Osteoblast (primary cell): ENCODE results near the gene TMEM260. TPM values are rescaled to one million over a fixed set of nuclear protein-coding genes. Genes with fewer than 3 reads are reported as not detected.

Experiments
- DNase-seq: peaks from one replicate; pipeline ENCODE4 v3.0.0; 2011; ENCODE audit warnings: low spot score, mixed read lengths; ENCODE audit not compliant: insufficient read length; ENCODE audit errors: missing footprints
- H2AFZ ChIP-seq: 2 replicates; pipeline ENCODE4 v1.6.0; 2011; ENCODE audit warnings: mild to moderate bottlenecking, low read length
- H3K27ac ChIP-seq: 2 replicates; pipeline ENCODE4 v1.5.1; 2011; ENCODE audit warnings: mild to moderate bottlenecking, low read depth, low read length, moderate library complexity
- H3K27me3 ChIP-seq: 2 replicates; pipeline ENCODE4 v1.6.0; 2012; ENCODE audit warnings: mild to moderate bottlenecking, control low read depth, inconsistent platforms, low read length, moderate library complexity; ENCODE audit not compliant: insufficient read depth
- H3K36me3 ChIP-seq: 2 replicates; pipeline ENCODE4 v1.5.1; 2011; ENCODE audit warnings: mild to moderate bottlenecking, low read length, control low read depth, moderate library complexity; ENCODE audit not compliant: insufficient read depth
- H3K4me1 ChIP-seq: 2 replicates; pipeline ENCODE4 v1.5.1; 2011; ENCODE audit warnings: mild to moderate bottlenecking, low read length, control low read depth, moderate library complexity; ENCODE audit not compliant: insufficient read depth
- H3K4me2 ChIP-seq: 2 replicates; pipeline ENCODE4 v1.6.0; 2011; ENCODE audit warnings: mild to moderate bottlenecking, low read length; ENCODE audit not compliant: insufficient read depth
- H3K4me3 ChIP-seq: fragments of 200-600 bp; sonication (generic); 3 replicates; pipeline ENCODE4 v1.5.1; 2012; ENCODE audit warnings: mild to moderate bottlenecking, low read length, inconsistent platforms; ENCODE audit not compliant: insufficient read depth
- H3K79me2 ChIP-seq: 2 replicates; pipeline ENCODE4 v1.6.0; 2012; ENCODE audit warnings: mild to moderate bottlenecking, low read length, control low read depth, inconsistent platforms; ENCODE audit not compliant: insufficient read depth
- H3K9me3 ChIP-seq: 2 replicates; pipeline ENCODE4 v1.5.1; 2011; ENCODE audit warnings: low read depth, low read length, control low read depth
- H4K20me1 ChIP-seq: 2 replicates; pipeline ENCODE4 v1.6.0; 2012; ENCODE audit warnings: mild to moderate bottlenecking, low read length, control low read depth; ENCODE audit not compliant: insufficient read depth
- CTCF ChIP-seq: IDR thresholded peaks from 2 replicates; pipeline ENCODE4 v1.5.1; 2011; ENCODE audit warnings: mild to moderate bottlenecking, low read depth, low read length, moderate library complexity; ENCODE audit errors: extremely low read depth
- total RNA-seq: library from RNA; depleted of rRNA; stranded (reverse); fragments of >200 nt; gene quantifications from 2 replicates; pipeline ENCODE4 v1.2.3, GENCODE V29; 2012

The TMEM260 gene
- total RNA-seq, 1 donor: 15.6 TPM

GRCh38 chr14:56585461-56586084 lies 6.0 kb downstream of the TMEM260 start:
- no peak for TF ChIP-seq CTCF
- no peak overlapping the region for H3K27ac ChIP-seq
- peaks cover 10% of the 10 kb centered on the region for H3K36me3 ChIP-seq
- no peak for DNase-seq
- peaks cover 22% of the 10 kb centered on the region for H4K20me1 ChIP-seq
- no peaks in the 10 kb centered on the region for H3K27me3 ChIP-seq
- no peak overlapping the region for H3K4me3 ChIP-seq
- H3K4me2 ChIP-seq: no peak overlapping the region
- no peak overlapping the region for H2AFZ ChIP-seq
- no peaks in the 10 kb centered on the region for H3K9me3 ChIP-seq
- peaks cover 36% of the 10 kb centered on the region for H3K79me2 ChIP-seq
- H3K4me1 ChIP-seq: peaks cover 14% of the 10 kb centered on the region

GRCh38 chr14:56587701-56588100 lies 8.1 kb downstream of the TMEM260 start:
- Histone ChIP-seq H3K4me2 (no peak overlapping the region), H3K4me1 (peaks cover 8% of the 10 kb centered on the region), H3K27me3 (no peaks in the 10 kb centered on the region), H3K9me3 (no peaks in the 10 kb centered on the region), H3K4me3 (no peak overlapping the region), H4K20me1 (peaks cover 12% of the 10 kb centered on the region), H2AFZ (no peak overlapping the region), H3K79me2 (peaks cover 15% of the 10 kb centered on the region), H3K27ac (no peak overlapping the region), H3K36me3 (peaks cover 10% of the 10 kb centered on the region)
- DNase-seq: no peak
- no peak for TF ChIP-seq CTCF

GRCh38 chr14:56590535-56590960 lies 10.9 kb downstream of the TMEM260 start:
- Histone ChIP-seq H3K4me1 (peaks cover 3% of the 10 kb centered on the region), H4K20me1 (peaks cover 5% of the 10 kb centered on the region), H3K27me3 (no peaks in the 10 kb centered on the region), H3K4me3 (no peak overlapping the region), H2AFZ (no peak overlapping the region), H3K4me2 (no peak overlapping the region), H3K27ac (no peak overlapping the region), H3K36me3 (peaks cover 10% of the 10 kb centered on the region), H3K9me3 (no peaks in the 10 kb centered on the region), H3K79me2 (no peaks in the 10 kb centered on the region)
- no peak for DNase-seq
- TF ChIP-seq CTCF: no peak

GRCh38 chr14:56592746-56593544 lies 13.3 kb downstream of the TMEM260 start:
- Histone ChIP-seq H4K20me1 (peaks cover 5% of the 10 kb centered on the region), H3K79me2 (no peaks in the 10 kb centered on the region), H3K9me3 (no peaks in the 10 kb centered on the region), H3K4me2 (no peak overlapping the region), H3K4me3 (no peak overlapping the region), H3K36me3 (no peaks in the 10 kb centered on the region), H3K27ac (no peak overlapping the region), H3K27me3 (no peaks in the 10 kb centered on the region), H3K4me1 (no peaks in the 10 kb centered on the region), H2AFZ (no peak overlapping the region)
- no peak for TF ChIP-seq CTCF
- DNase-seq: peak; percentile 10
